ENCODE data around the gene SAMD1. TPM values are rescaled to one million over a fixed set of nuclear protein-coding genes. Genes with fewer than 3 reads are reported as not detected.
A peak's percentile ranks its signal among the peaks of the same experiment; 100 is the strongest.

The SAMD1 gene
- total RNA-seq, 4 donors from 2014 or later, result 23.2 to 61.1 (median 33.2) TPM

GRCh38 chr19:14119644-14120496 lies 29.3 kb upstream of the SAMD1 start:
- WGBS, 2 donors, result 82 to 90% methylated on average over 6 to 7 of the region's 7 CpGs
- intact Hi-C loops (cut with DNase I; ENCODE audit: low total_unique reads), result no loop called here
- DNase-seq (ENCODE audit: low spot score in 2 of 2), result no peak
- TF ChIP-seq POLR2A (IDR thresholded peaks at IDR 0.05) (no peak), CTCF (IDR thresholded peaks at IDR 0.05) (no peak)
- no peak overlapping the region for H3K4me3 ChIP-seq (ENCODE audit: low read depth, poor library complexity, severe bottlenecking)

- DNase-seq (ENCODE audit: low spot score in 2 of 2), result no peak
- intact Hi-C loops (cut with DNase I; ENCODE audit: low total_unique reads), result no loop called here
- 48 to 52% methylated on average over 3 of the region's 3 CpGs for WGBS, 2 donors
- H3K4me3 ChIP-seq (ENCODE audit: low read depth, poor library complexity, severe bottlenecking), result no peak overlapping the region
- no peak for TF ChIP-seq POLR2A (IDR thresholded peaks at IDR 0.05)
- TF ChIP-seq CTCF (IDR thresholded peaks at IDR 0.05), result no peak
Measured at GRCh38 chr19:14119146-14119545, 28.6 kb upstream of the SAMD1 start.

- peak; percentile 89 to 98 for DNase-seq (ENCODE audit: low spot score in 2 of 2)
- 1 to 4% methylated on average over 17 to 22 of the region's 61 CpGs for WGBS, 2 donors
- intact Hi-C loops (cut with DNase I; ENCODE audit: low total_unique reads), result no loop called here
- H3K4me3 ChIP-seq (ENCODE audit: low read depth, poor library complexity, severe bottlenecking), result peak overlapping the region; percentile 36
- TF ChIP-seq POLR2A (IDR thresholded peaks at IDR 0.05) (peak in 1 of 2 donors; percentile 4), CTCF (IDR thresholded peaks at IDR 0.05) (no peak)
Measured at GRCh38 chr19:14118165-14119051, 27.9 kb upstream of the SAMD1 start.

GRCh38 chr19:14117668-14118164 lies 27.2 kb upstream of the SAMD1 start, which contains the start of gene PRKACA:
Gene PRKACA (minus strand): TSS chr19:14117762. CDS start chr19:14117547, 215 bp downstream.
- intact Hi-C loops (cut with DNase I; ENCODE audit: low total_unique reads), result no loop called here
- peak within 1 kb of the TSS; percentile 95 for H3K4me3 ChIP-seq (ENCODE audit: low read depth, poor library complexity, severe bottlenecking)
- WGBS, 2 donors, result 0 to 1% methylated on average over 17 to 19 of the region's 67 CpGs
- no peak for TF ChIP-seq POLR2A (IDR thresholded peaks at IDR 0.05)
- peak in 1 of 3 donors; percentile 40 for TF ChIP-seq CTCF (IDR thresholded peaks at IDR 0.05)
- peak; percentile 97 to 100 for DNase-seq (ENCODE audit: low spot score in 2 of 2)

- 0 to 1% methylated on average over 16 to 22 of the region's 33 CpGs for WGBS, 2 donors
- H3K4me3 ChIP-seq (ENCODE audit: low read depth, poor library complexity, severe bottlenecking), result peak overlapping the region; percentile 95
- TF ChIP-seq CTCF (IDR thresholded peaks at IDR 0.05) (no peak), POLR2A (IDR thresholded peaks at IDR 0.05) (no peak)
- DNase-seq (ENCODE audit: low spot score in 2 of 2), result peak in 1 of 2 donors; percentile 88
- intact Hi-C loops (cut with DNase I; ENCODE audit: low total_unique reads), result no loop called here
Measured at GRCh38 chr19:14116918-14117578, 26.5 kb upstream of the SAMD1 start.

Data from lower leg skin (tissue), 4 donors.